Stimulated activated CD8-positive, alpha-beta memory T cell treated with anti-CD3 and anti-CD28 coated beads, Interleukin-12 subunit alpha, Interleukin-12 subunit beta, amount 100 ng/mL, for 4 hours (primary cell): ENCODE results near the gene RAD52.

Source experiments
- DNase-seq: peaks from one replicate; pipeline ENCODE4 v3.0.0-alpha.2; 2020; ENCODE audit warnings: low read depth

The RAD52 gene

GRCh38 chr12:913919-914698 is 35.4 kb downstream of the RAD52 start:
- no peak for DNase-seq

GRCh38 chr12:912466-913235 is 36.8 kb downstream of the RAD52 start:
- DNase-seq = no peak

GRCh38 chr12:911191-911826 is 38.2 kb downstream of the RAD52 start:
- no peak for DNase-seq

GRCh38 chr12:910416-910815 is 39.1 kb downstream of the RAD52 start:
- no peak for DNase-seq

- no peak for DNase-seq
These were observed 39.6 kb downstream of the RAD52 start for GRCh38 chr12:909861-910260.

- no peak for DNase-seq
These were observed 41.9 kb downstream of the RAD52 start for GRCh38 chr12:907413-908185.

- DNase-seq = no peak
These were observed 43.4 kb downstream of the RAD52 start for GRCh38 chr12:906062-906585.

- no peak for DNase-seq
These were observed 44.0 kb downstream of the RAD52 start for GRCh38 chr12:905261-906031.

GRCh38 chr12:904010-904414 is 45.5 kb downstream of the RAD52 start:
- no peak for DNase-seq

- no peak for DNase-seq
These were observed 46.4 kb downstream of the RAD52 start for GRCh38 chr12:903055-903454.

GRCh38 chr12:902581-902980 is 46.9 kb downstream of the RAD52 start:
- no peak for DNase-seq

GRCh38 chr12:897386-897785 is 52.1 kb downstream of the RAD52 start:
- DNase-seq = no peak

- DNase-seq = no peak
These were observed 53.5 kb downstream of the RAD52 start for GRCh38 chr12:896031-896430.

- no peak for DNase-seq
These were observed 55.3 kb downstream of the RAD52 start for GRCh38 chr12:894226-894625.

- no peak for DNase-seq
These were observed 63.3 kb downstream of the RAD52 start for GRCh38 chr12:886206-886605.

GRCh38 chr12:885701-886100 is 63.8 kb downstream of the RAD52 start:
- no peak for DNase-seq

- no peak for DNase-seq
These were observed 64.6 kb downstream of the RAD52 start for GRCh38 chr12:884746-885414.

GRCh38 chr12:880656-881055 is 68.8 kb downstream of the RAD52 start:
- no peak for DNase-seq

GRCh38 chr12:879641-880040 is 69.9 kb downstream of the RAD52 start:
- DNase-seq = no peak

- DNase-seq = no peak
These were observed 75.5 kb downstream of the RAD52 start for GRCh38 chr12:873954-874353.

GRCh38 chr12:870378-870777 is 79.1 kb downstream of the RAD52 start:
- no peak for DNase-seq
